Measurements from ENCODE around the gene TNNI2. TPM values are rescaled to one million over a fixed set of nuclear protein-coding genes. Genes with fewer than 3 reads are reported as not detected.

The TNNI2 gene
- total RNA-seq, 4 donors from 2014 or later: 1.8 to 12.6 TPM; not detected in 2

DNA sequence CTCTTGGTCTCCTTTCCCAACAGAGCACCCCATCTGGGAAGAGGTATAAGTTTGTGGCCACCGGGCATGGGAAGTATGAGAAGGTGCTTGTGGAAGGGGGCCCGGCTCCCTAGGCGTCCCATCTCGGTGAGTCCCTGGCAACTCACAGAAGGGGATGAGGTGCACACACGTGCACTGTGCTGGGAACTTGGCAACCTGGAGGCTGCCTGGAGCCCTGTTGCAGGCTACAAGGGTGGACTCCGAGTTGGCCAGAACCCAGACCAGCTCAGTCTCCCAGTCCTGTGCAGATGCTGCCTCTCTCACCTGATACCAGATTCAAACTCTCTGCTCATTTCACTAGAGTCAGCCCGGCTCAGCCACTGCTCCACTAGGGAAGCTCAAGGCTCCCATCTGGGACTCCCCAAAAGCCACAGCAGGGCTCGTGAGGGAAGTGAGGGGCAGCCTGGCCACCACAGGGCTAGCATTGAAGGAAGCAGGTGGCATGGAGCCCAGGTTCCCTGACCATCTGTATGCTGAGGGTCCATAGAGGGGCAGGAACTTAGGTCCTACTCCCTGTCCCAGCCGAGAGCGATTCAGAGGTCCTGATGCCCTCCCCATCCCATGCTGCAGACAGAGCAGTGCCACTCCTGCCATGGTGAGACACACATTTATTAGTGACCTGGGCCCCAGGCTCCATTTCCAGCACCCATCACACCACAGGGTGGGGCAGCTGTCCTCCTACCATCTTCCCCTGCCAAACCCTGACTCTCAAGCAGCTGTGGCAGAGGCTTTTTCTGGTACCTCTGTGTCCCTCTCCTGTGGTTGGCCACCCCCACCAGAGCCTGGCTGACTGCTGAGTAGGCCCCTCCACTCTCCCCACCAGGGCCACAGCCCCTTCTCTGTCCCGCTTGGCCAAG lies 48.9 kb downstream of the TNNI2 start:
- TF ChIP-seq, protein P1, sequence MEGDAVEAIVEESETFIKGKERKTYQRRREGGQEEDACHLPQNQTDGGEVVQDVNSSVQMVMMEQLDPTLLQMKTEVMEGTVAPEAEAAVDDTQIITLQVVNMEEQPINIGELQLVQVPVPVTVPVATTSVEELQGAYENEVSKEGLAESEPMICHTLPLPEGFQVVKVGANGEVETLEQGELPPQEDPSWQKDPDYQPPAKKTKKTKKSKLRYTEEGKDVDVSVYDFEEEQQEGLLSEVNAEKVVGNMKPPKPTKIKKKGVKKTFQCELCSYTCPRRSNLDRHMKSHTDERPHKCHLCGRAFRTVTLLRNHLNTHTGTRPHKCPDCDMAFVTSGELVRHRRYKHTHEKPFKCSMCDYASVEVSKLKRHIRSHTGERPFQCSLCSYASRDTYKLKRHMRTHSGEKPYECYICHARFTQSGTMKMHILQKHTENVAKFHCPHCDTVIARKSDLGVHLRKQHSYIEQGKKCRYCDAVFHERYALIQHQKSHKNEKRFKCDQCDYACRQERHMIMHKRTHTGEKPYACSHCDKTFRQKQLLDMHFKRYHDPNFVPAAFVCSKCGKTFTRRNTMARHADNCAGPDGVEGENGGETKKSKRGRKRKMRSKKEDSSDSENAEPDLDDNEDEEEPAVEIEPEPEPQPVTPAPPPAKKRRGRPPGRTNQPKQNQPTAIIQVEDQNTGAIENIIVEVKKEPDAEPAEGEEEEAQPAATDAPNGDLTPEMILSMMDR (IDR thresholded peaks at IDR 0.05; ENCODE audit: low read depth): no peak

DNA sequence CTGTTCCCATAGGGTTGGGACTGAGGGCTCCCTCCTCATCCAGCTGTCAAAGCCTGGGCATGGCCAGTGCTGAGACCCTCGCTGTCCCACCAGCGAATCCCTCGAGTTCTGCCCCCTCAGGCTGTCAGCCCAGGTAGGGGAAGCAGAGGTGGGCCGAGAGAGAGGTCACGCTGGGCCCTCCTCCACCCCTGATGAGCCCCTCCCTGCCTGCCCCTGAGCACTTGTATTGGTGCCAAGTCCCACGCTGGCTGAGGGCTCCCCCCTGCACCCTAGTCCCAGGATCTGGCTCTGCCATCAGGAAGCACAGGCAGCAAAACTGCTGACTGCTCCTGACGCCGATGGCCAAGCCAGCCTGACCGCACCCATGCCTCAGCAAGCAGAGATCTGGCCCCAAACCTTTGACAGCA lies 49.6 kb downstream of the TNNI2 start:
- TF ChIP-seq, protein P1 (IDR thresholded peaks at IDR 0.05; ENCODE audit: low read depth): no peak

DNA sequence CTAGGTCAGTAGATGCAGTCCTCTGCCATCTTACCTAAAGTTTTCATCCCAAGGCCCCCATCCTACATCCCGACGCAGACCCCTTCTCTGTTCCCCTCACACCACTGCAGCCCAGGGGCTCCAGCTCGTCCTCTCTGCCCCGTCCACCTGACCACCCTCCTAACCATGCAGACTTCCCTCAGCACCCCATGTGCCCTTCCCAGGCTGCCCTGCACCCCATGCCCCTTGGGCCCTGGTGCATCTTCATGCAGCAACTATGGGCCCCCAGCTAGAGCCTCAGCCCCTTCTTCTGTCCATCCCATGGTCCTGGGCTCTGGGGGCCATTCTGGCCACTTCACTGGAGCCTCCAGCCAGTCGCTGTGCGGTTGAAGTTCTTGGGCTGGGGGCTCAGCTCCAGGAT lies 50.0 kb downstream of the TNNI2 start:
- TF ChIP-seq, protein P1 (IDR thresholded peaks at IDR 0.05; ENCODE audit: low read depth): no peak

DNA sequence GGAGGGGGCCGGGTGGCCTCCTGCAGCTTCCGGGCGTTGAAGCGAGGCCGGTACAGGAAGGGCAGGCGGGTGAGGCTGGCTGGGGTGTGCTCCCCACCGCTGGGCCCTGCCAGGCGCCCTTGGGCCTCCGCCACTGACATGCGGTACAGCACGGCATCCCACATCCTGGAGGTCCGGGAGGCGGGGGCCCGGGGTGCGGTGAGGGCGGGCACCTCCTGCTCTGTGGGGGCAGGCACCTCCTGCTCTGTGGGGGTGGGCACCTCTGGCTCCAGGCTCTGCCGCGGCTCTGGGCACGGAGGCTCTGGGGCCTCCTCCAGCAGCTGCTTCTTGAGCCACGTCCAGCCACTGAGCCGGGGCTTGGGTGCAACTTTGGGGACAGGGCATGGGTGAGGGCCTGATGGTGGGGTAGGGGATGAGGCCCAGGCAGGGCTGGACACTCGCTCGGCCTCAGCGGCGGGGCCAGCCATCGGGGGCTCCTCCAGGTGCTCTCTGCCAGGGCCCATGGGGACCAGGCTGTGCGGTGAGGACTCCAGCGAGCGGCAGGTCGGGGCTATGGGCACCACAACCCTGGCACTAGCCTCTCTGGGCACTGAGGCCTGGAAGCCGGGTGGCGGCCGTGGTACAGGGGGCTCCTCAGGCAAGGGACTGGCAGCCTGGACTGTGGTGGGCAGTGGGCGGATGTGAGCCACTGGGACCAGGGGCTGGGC lies 50.6 kb downstream of the TNNI2 start:
- TF ChIP-seq, protein P1 (IDR thresholded peaks at IDR 0.05; ENCODE audit: low read depth): no peak

DNA sequence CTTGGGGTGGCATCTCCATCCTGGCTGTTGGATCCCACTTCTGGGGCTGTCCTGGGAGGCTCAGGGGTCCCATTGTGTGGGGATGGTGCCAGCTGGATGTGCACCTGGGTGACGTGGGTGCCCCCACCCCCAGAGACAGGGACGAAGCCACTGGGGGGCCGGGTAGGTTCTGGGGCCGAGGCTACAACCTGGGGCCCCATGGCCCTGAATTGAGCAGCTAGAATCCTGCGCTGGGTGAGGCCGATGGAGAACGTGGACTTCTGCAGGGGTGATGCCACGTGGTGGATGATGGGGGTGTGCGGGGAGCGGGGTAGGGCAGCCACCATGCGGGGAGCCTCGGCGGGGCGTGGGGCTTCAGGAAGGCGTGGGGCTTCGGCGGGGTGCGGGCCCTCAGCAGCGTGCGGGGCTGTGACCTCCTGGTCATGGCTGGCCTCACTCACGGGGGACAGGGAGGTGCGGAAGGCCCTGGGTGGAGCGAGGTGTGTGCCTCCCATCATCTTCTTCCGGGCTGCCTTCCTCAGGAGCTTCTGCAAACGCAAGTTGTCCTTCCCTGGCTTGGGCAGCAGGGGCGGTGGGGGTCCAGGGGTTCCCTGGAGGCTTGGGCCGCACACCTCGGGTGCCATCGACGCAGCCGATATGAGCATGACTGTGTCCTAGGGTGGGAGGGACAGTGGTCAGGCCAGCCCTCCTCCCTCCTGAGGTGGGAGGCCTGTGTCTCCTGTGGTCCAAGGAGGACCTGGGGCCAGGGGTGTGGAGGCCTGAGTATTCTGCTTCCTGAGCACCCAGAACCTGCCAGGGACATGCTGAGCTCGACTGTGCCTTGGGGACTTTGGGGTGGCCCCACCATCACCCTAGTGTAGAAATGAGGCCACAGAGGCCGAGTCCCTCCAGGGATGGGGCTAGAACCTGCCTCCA lies 51.4 kb downstream of the TNNI2 start:
- TF ChIP-seq, protein P1 (IDR thresholded peaks at IDR 0.05; ENCODE audit: low read depth): no peak

Small RNA genes lying within 50 kb of the gene (small RNA-seq; reads per million reads assigned to genes)
- gene AC051649.1 (not detected), gene MIR4298 (not detected)

Other genes with a start within 250 kb of the TNNI2 start
- gene KRTAP5-2, start 240.7 kb upstream of the TNNI2 start, total RNA-seq: not detected
- gene KRTAP5-3, start 230.5 kb upstream of the TNNI2 start, total RNA-seq: not detected
- gene KRTAP5-4, start 216.8 kb upstream of the TNNI2 start, total RNA-seq: not detected
- gene KRTAP5-5, start 209.2 kb upstream of the TNNI2 start, total RNA-seq: not detected
- not detected for gene KRTAP5-6, start 141.8 kb upstream of the TNNI2 start, total RNA-seq
- 1 to 10 TPM in 3 of 4 donors, not detected in 1; 1.1 to 2.4 (median 1.3) TPM for gene IFITM10, start 88.4 kb upstream of the TNNI2 start, total RNA-seq
- gene CTSD, start 75.1 kb upstream of the TNNI2 start, total RNA-seq: 1,000 to 10,000 TPM in 1 of 4 donors, 100 to 1,000 TPM in 3; 387 to 1,776 (median 548) TPM
- not detected for gene SYT8, start 4.0 kb upstream of the TNNI2 start, total RNA-seq
- 100 to 1,000 TPM in 2 of 4 donors, 10 to 100 TPM in 2; 15.8 to 196 (median 73.4) TPM for gene LSP1, start 14.1 kb downstream of the TNNI2 start, total RNA-seq
- not detected for gene PRR33, start 52.9 kb downstream of the TNNI2 start, total RNA-seq
- 10 to 100 TPM in 2 of 4 donors, 1 to 10 TPM in 2; 7.7 to 29.0 (median 10.2) TPM for gene TNNT3, start 80.7 kb downstream of the TNNI2 start, total RNA-seq
- 100 to 1,000 TPM; 113 to 142 (median 116) TPM for gene MRPL23, start 108.4 kb downstream of the TNNI2 start, total RNA-seq
- 100 to 1,000 TPM in 3 of 4 donors, 10 to 100 TPM in 1; 47.1 to 338 (median 137) TPM for gene H19, start 158.9 kb downstream of the TNNI2 start, total RNA-seq

All from subcutaneous adipose tissue (tissue), 4 donors.